VCaP (cell line): ENCODE data around the gene MYL6.

Source experiments
- H3K27ac ChIP-seq: fragments of 450-650 bp; 2 replicates; pipeline ENCODE4 v1.5.1; 2017
- TF ChIP-seq, protein P1 (sequence below): fragments of 450-650 bp; conservative IDR thresholded peaks from 2 replicates; pipeline ENCODE4 v1.5.1; 2017; ENCODE audit warnings: mild to moderate bottlenecking, moderate library complexity

Gene MYL6

DNA sequence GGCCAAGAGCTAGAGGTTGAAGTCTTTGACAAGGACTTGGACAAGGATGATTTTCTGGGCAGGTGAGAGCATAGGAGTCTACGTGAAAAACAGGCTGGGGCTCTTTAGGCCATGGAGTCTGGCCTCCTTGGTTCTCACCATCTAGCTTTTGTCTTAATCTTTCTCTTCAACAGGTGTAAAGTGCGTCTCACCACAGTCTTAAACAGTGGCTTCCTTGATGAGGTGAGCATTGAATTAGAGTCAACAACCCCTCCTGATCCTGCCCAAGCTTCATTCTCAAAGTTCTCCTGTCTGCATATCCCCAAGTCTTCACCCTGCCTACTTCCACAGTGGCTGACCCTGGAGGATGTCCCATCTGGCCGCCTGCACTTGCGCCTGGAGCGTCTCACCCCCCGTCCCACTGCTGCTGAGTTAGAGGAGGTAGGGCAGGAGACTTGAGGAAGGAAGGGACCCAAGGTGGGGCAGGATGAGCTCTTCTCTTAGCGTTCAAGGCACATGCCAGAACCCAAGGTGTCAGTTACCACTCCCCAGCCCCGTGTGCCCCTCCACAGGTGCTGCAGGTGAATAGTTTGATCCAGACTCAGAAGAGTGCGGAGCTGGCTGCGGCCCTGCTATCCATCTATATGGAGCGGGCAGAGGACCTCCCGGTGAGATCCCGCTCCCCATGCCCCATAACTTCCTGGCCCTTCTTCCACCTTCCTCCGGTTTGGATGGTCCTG lies 20.1 kb upstream of the MYL6 start:
- TF ChIP-seq, protein P1, sequence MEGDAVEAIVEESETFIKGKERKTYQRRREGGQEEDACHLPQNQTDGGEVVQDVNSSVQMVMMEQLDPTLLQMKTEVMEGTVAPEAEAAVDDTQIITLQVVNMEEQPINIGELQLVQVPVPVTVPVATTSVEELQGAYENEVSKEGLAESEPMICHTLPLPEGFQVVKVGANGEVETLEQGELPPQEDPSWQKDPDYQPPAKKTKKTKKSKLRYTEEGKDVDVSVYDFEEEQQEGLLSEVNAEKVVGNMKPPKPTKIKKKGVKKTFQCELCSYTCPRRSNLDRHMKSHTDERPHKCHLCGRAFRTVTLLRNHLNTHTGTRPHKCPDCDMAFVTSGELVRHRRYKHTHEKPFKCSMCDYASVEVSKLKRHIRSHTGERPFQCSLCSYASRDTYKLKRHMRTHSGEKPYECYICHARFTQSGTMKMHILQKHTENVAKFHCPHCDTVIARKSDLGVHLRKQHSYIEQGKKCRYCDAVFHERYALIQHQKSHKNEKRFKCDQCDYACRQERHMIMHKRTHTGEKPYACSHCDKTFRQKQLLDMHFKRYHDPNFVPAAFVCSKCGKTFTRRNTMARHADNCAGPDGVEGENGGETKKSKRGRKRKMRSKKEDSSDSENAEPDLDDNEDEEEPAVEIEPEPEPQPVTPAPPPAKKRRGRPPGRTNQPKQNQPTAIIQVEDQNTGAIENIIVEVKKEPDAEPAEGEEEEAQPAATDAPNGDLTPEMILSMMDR = no peak
- no peak overlapping the region for H3K27ac ChIP-seq

DNA sequence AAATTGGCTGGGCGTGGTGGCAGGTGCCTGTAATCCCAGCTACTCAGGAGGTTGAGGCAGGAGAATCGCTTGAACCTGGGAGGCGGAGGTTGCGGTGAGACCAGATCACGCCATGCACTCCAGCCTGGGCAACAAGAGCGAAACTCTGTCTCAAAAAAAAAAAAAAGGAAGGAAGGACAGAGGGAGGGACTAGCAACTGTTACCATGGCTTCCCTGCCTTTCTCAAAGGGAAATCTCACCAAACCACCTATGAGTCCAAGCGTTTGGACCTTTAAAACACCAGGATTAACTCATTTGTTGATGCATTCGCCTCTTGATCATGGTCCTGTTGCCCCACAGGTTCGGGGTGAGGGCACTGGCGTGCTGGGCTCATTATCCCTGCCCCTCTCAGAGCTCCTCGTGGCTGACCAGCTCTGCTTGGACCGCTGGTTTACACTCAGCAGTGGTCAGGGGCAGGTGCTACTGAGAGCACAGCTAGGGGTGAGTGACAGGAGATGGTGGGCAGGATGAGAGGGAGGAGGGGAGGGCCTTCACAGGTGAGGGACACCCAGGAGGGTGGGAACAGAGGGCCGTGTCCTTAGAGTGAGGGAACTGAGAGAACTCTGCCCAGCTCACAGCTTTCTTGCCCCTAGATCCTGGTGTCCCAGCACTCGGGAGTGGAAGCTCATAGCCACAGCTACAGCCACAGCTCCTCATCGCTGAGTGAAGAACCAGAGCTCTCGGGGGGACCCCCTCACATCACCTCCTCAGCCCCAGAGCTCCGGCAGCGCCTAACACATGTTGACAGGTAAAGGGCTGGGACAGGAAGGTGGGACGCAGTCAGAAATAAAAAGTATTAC lies 16.0 kb upstream of the MYL6 start:
- no peak overlapping the region for H3K27ac ChIP-seq
- TF ChIP-seq, protein P1 = no peak

DNA sequence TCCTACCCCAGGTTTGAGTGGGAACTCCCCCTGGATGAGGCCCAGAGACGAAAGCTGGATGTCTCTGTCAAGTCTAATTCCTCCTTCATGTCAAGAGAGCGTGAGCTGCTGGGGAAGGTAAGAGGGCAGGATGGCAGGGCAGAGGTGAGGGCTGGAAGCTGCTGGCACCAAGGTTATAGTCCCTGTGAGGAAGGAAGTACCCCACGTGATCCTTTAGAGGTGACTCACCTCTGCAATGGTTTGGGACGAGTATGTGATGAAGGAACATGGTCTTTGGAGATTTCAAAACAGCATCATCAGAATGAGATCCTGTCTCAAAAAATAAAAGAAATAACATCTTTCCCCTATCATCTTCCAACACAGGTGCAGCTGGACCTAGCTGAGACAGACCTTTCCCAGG lies 14.9 kb upstream of the MYL6 start:
- TF ChIP-seq, protein P1 = no peak
- no peak overlapping the region for H3K27ac ChIP-seq

DNA sequence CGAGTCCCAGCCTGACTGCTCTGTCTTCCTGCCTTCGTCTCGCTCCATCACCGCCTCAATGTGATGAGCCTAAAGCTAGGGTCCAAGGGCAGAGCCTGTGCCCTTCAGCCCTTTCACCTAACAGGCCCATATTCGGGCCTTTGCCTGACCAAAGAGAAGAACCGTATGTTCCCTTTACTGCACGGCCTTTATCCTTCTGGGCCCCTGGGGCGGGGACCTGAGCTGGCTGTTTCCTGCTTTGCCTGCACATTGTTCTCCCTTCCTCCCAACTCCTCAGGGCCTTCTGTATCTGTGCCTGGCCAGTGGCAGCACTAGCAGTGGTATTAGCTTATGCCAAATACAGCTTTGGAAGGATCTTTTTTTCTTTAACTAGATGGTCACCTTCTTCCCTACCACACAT lies 14.3 kb upstream of the MYL6 start:
- H3K27ac ChIP-seq = no peak overlapping the region

DNA sequence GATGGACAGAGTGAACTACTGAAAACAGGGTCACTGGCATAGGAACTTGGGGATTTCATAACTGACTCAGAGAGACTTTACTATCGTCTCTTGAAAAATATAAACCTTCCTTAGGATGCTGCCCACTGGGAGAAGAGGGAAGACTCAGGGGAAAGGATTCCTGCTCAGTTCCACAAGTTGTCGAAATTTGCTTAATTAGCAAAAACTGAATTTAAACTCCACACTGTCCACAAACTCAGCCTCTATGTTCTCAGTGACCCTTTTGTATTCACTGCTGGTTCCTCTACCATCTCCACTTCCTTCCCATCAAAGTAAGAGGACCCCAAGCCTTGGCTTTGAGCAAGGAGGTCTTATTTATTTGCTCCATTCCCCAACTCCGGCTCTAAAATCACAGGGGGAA lies 12.9 kb upstream of the MYL6 start:
- TF ChIP-seq, protein P1 = no peak
- no peak overlapping the region for H3K27ac ChIP-seq

More for the DNA sequence above, 14.3 kb upstream of the MYL6 start:
- TF ChIP-seq, protein P1 = no peak

DNA sequence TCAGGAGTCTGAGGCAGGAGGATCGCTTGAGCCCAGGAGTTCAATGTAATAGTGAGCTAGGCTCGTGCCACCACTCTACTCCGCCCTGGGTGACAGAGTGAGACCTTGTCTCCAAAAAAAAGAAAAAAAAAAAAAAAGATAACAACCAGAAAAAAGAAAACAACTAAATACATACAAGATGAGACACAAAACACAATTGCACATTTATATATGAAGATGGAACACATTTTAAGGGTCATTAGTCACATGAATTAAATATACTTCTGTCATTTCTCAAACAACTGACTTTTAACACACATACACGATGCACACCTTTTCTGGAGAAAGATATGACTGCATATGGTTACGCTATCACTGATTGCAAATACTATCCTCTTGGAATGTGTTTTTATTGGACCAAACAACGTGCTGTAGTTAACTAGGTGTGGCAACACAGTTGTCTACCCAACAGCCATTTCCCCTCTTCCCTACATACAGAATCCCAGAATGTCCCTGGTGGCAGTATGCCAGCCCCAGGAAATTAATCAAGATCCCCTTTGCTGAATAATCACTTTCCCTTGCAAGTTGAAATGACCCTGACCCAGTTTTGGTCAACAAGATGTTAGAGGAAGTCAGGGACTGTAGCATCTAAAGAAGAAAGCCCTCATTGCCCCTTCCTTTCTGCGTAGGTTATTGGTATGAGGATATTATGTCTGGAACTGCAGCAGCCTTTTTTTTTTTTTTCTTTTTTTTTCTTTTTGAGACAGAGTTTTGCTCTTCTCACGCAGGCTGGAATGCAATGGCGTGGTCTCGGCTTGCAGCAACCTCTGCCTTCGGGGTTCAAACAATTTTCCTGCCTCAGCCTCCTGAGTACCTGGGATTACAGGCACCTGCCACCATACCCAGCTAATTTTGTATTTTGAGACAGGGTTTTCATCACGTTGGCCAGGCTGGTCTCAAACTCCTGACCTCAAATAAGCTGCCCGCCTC lies 11.4 kb upstream of the MYL6 start:
- TF ChIP-seq, protein P1 = no peak
- H3K27ac ChIP-seq = no peak overlapping the region
